PC-9 (cell line): ENCODE measurements around the gene KRTAP19-3. TPM values are rescaled to one million over a fixed set of nuclear protein-coding genes. Genes with fewer than 3 reads are reported as not detected.

Source experiments
- BruUV-seq: library from RNA; stranded (reverse); fragments of 400-500 nt; replicated peaks from 2 replicates; lab custom pipeline; 2021; lab: Mats Ljungman, UMichigan
- CTCF ChIA-PET: fragments of 300-600 bp; sonication (Branson Sonifier 250); formaldehyde crosslinking; loops from one replicate; lab custom pipeline; 2022; ENCODE audit warnings: antibody characterized with exemption; lab: Charles Lee
- POLR2A ChIA-PET: fragments of 300-600 bp; sonication (Branson Sonifier 250); formaldehyde crosslinking; loops from one replicate; lab custom pipeline; 2022; ENCODE audit warnings: antibody characterized with exemption; ENCODE audit not compliant: unreplicated experiment; lab: Charles Lee
- DNase-seq, 2 experiments: peaks; one replicate each; pipeline versions ENCODE4 v3.0.0 to v3.0.0-alpha.2; 2015 to 2022; ENCODE audit warnings: mixed read lengths in 1 of 2
- H2AFZ ChIP-seq: fragments of 200-600 bp; sonication (generic); 2 replicates; pipeline ENCODE4 v1.8.1; 2017; ENCODE audit warnings: antibody characterized with exemption
- H3F3A ChIP-seq: fragments of 200-600 bp; sonication (generic); 2 replicates; pipeline ENCODE4 v1.8.1; 2017; ENCODE audit warnings: antibody characterized with exemption, mild to moderate bottlenecking, low read depth; ENCODE audit not compliant: insufficient read depth
- H3K27ac ChIP-seq: fragments of 200-600 bp; sonication (generic); 2 replicates; pipeline ENCODE4 v1.6.1; 2016; ENCODE audit warnings: mixed run types
- H3K27me3 ChIP-seq: fragments of 200-600 bp; sonication (generic); 2 replicates; pipeline ENCODE4 v1.6.1; 2016; ENCODE audit warnings: low read depth, mixed run types; ENCODE audit not compliant: insufficient read depth
- H3K36me3 ChIP-seq: fragments of 200-600 bp; sonication (generic); 2 replicates; pipeline ENCODE4 v1.6.1; 2016; ENCODE audit warnings: low read depth, mixed run types
- H3K4me1 ChIP-seq: fragments of 200-600 bp; sonication (generic); replicated peaks from 2 replicates; pipeline ENCODE4 v1.6.1; 2016; ENCODE audit warnings: mixed run types; ENCODE audit not compliant: insufficient read depth
- H3K4me2 ChIP-seq: fragments of 200-600 bp; sonication (generic); 2 replicates; pipeline ENCODE4 v1.6.1; 2017; ENCODE audit warnings: mixed run types
- H3K4me3 ChIP-seq: fragments of 200-600 bp; sonication (generic); 2 replicates; pipeline ENCODE4 v1.6.1; 2016; ENCODE audit warnings: mixed run types
- H3K79me2 ChIP-seq: fragments of 200-600 bp; sonication (generic); 2 replicates; pipeline ENCODE4 v1.6.1; 2017; ENCODE audit warnings: low read depth, mixed run types
- H3K9me2 ChIP-seq: fragments of 200-600 bp; sonication (generic); 2 replicates; pipeline ENCODE4 v1.8.1; 2017; ENCODE audit warnings: mild to moderate bottlenecking; ENCODE audit not compliant: insufficient read depth
- H3K9me3 ChIP-seq: fragments of 200-600 bp; sonication (generic); 2 replicates; pipeline ENCODE4 v1.8.1; 2016; ENCODE audit warnings: low read depth; ENCODE audit not compliant: insufficient read depth
- H4K20me1 ChIP-seq: fragments of 200-600 bp; sonication (generic); 2 replicates; pipeline ENCODE4 v1.8.1; 2017; ENCODE audit not compliant: insufficient read depth
- EZH2 ChIP-seq: fragments of 200-600 bp; sonication (generic); IDR thresholded peaks from 2 replicates; pipeline ENCODE4 v1.8.0; 2017; ENCODE audit warnings: antibody characterized with exemption, low read depth
- intact Hi-C: fragments of 100-400 bp; cut with micrococcal nuclease; formaldehyde crosslinking; loops from one replicate; pipeline ENCODE4 v1.10.0; 2022; ENCODE audit not compliant: unreplicated experiment
- total RNA-seq: library from RNA; stranded (reverse); gene quantifications from 2 replicates; pipeline ENCODE4 v1.2.3, GENCODE V29; 2021
- TF ChIP-seq, protein P1 (sequence below): fragments of 200-600 bp; sonication (generic); conservative IDR thresholded peaks from 2 replicates; pipeline ENCODE4 v1.6.1; 2017; ENCODE audit warnings: mixed run types, antibody characterized with exemption, mild to moderate bottlenecking, moderate library complexity

Gene KRTAP19-3
- total RNA-seq, 1 experiment from 2014 or later: not detected

DNA sequence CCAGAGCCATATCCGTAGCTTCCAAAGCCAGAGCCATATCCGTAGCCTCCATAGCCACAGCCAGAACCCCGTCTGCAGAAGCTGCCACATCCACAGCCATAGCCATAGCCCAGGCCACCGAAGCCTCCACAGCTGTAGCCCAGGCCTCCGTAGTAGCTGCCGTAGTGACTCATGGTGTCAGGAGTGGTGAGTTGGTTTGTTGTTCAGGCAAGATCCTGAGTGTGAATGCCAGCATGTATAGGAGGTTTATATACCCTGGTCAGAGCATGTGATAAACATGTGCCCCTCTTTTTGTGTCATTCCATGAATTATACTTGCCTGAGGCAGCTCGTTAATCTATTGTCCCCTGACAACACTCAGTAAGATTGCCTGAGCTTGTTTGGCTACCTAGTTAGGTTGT is 11.7 kb downstream of the KRTAP19-3 start, which contains the start of gene KRTAP19-1:
Gene KRTAP19-1 (minus strand): TSS at position 223 of the 400 bp plus-strand sequence. CDS start 50 bp downstream, at position 173.
- H3K4me2 ChIP-seq: no peak within 1 kb of the TSS
- DNase-seq: no peak
- no TSS peak for BruUV-seq
- no peak within 1 kb of the TSS for H2AFZ ChIP-seq
- intact Hi-C loops: no loop called here
- CTCF ChIA-PET: no interaction called here
- no peaks in the 10 kb centered on the region for H3K36me3 ChIP-seq
- no peaks in the 10 kb centered on the region for H3F3A ChIP-seq
- POLR2A ChIA-PET: no interaction called here
- no peak within 1 kb of the TSS for H3K4me3 ChIP-seq
- no peaks in the 10 kb centered on the region for H4K20me1 ChIP-seq
- no peaks in the 10 kb centered on the region for H3K79me2 ChIP-seq
- no peak within 1 kb of the TSS for H3K27ac ChIP-seq
- no peaks in the 10 kb centered on the region for H3K9me2 ChIP-seq
- H3K4me1 ChIP-seq: no peaks in the 10 kb centered on the region
- TF ChIP-seq EZH2: no peak
- TF ChIP-seq, protein P1, sequence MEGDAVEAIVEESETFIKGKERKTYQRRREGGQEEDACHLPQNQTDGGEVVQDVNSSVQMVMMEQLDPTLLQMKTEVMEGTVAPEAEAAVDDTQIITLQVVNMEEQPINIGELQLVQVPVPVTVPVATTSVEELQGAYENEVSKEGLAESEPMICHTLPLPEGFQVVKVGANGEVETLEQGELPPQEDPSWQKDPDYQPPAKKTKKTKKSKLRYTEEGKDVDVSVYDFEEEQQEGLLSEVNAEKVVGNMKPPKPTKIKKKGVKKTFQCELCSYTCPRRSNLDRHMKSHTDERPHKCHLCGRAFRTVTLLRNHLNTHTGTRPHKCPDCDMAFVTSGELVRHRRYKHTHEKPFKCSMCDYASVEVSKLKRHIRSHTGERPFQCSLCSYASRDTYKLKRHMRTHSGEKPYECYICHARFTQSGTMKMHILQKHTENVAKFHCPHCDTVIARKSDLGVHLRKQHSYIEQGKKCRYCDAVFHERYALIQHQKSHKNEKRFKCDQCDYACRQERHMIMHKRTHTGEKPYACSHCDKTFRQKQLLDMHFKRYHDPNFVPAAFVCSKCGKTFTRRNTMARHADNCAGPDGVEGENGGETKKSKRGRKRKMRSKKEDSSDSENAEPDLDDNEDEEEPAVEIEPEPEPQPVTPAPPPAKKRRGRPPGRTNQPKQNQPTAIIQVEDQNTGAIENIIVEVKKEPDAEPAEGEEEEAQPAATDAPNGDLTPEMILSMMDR: no peak
- H3K27me3 ChIP-seq: no peaks in the 10 kb centered on the region
- H3K9me3 ChIP-seq: no peaks in the 10 kb centered on the region

DNA sequence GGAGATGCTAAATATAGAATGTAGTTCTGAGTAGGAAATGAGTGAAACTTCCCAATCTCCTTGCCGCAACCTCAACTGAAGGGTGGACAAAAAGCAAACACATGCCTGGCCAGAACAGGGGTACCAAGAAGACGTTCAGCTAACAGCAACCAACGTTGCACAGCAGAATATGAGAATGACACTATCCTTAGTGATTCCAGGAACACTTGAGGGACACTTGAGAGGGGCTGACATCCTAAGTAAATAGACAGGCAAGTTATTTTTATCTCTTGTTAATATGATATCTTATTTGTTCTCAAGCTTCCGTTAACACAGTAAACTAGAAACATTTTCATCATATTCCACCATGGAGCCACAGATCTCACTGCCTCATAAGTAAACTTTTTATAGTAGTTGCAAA is 12.6 kb downstream of the KRTAP19-3 start:
- no peak for DNase-seq
- no peak overlapping the region for H3K27ac ChIP-seq
- H3K36me3 ChIP-seq: no peaks in the 10 kb centered on the region
- no peaks in the 10 kb centered on the region for H3K9me3 ChIP-seq
- H3K4me3 ChIP-seq: no peak overlapping the region
- no peak overlapping the region for H2AFZ ChIP-seq
- H3K4me2 ChIP-seq: no peak overlapping the region
- H3K79me2 ChIP-seq: no peaks in the 10 kb centered on the region
- ChIA-PET CTCF (no interaction called here), POLR2A (interaction anchor here (0.7 kb wide), 1 partner anchor 80 kb away, joined by 4 read pairs; no protein-coding TSS in a partner anchor)
- H3F3A ChIP-seq: no peaks in the 10 kb centered on the region
- no peaks in the 10 kb centered on the region for H3K4me1 ChIP-seq
- no peaks in the 10 kb centered on the region for H4K20me1 ChIP-seq
- intact Hi-C loops: no loop called here
- H3K9me2 ChIP-seq: no peaks in the 10 kb centered on the region
- no peak for TF ChIP-seq EZH2
- TF ChIP-seq, protein P1: no peak
- no peaks in the 10 kb centered on the region for H3K27me3 ChIP-seq
- BruUV-seq: no TSS peak

DNA sequence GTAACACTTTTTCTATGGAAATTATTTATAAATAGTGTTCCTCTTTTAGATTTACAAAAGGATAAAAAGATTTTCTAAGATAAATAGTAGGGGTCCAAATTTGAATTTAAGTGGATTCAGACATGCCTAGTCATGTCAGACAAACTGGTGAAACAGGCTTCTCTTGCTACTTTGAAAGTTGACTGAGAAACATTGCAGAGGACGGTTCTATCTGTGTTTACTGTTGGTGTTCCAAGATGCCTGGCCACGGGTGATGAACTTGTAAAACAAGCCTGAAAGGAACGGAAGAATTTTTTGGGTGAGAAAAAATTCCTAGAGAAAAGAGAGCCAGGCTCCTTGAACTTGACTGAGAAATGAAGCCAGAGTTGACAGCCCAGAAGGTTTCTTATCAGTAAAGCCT is 13.8 kb downstream of the KRTAP19-3 start:
- H4K20me1 ChIP-seq: no peaks in the 10 kb centered on the region
- no peaks in the 10 kb centered on the region for H3K27me3 ChIP-seq
- no TSS peak for BruUV-seq
- CTCF ChIA-PET: no interaction called here
- no peaks in the 10 kb centered on the region for H3K79me2 ChIP-seq
- no peak overlapping the region for H3K4me2 ChIP-seq
- DNase-seq: no peak
- H3K36me3 ChIP-seq: no peaks in the 10 kb centered on the region
- POLR2A ChIA-PET: no interaction called here
- H3K27ac ChIP-seq: no peak overlapping the region
- H3K4me1 ChIP-seq: no peaks in the 10 kb centered on the region
- no peak overlapping the region for H2AFZ ChIP-seq
- H3F3A ChIP-seq: no peaks in the 10 kb centered on the region
- TF ChIP-seq, protein P1: no peak
- TF ChIP-seq EZH2: no peak
- no peaks in the 10 kb centered on the region for H3K9me2 ChIP-seq
- no peak overlapping the region for H3K4me3 ChIP-seq
- intact Hi-C loops: no loop called here
- H3K9me3 ChIP-seq: no peaks in the 10 kb centered on the region
